ENCODE data around the gene PTPRN2. TPM values are rescaled to one million over a fixed set of nuclear protein-coding genes. Genes with fewer than 3 reads are reported as not detected.

Gene PTPRN2
- total RNA-seq, 1 experiment from 2014 or later = 2.1 TPM

- Histone ChIP-seq H2AFZ (ENCODE audit: low read depth, low read length, poor library complexity, severe bottlenecking) (no peak overlapping the region), H3K4me1 (ENCODE audit: control insufficient read depth in 1 of 2, insufficient read depth in 2 of 2, low read length in 2 of 2) (no peaks in the 10 kb centered on the region), H3K27ac (ENCODE audit: low read depth, low read length) (no peak overlapping the region), H3K9me2 (ENCODE audit: insufficient read depth) (no peaks in the 10 kb centered on the region), H3K27me3 (ENCODE audit: insufficient read depth, low read length) (no peaks in the 10 kb centered on the region), H4K20me1 (ENCODE audit: insufficient read depth) (no peaks in the 10 kb centered on the region), H3K36me3 (ENCODE audit: control insufficient read depth in 1 of 2, insufficient read depth in 2 of 2, low read length in 2 of 2) (no peaks in the 10 kb centered on the region), H3K4me2 (ENCODE audit: low read length) (no peak overlapping the region), H3K9me3 (ENCODE audit: control insufficient read depth in 1 of 2, insufficient read depth in 1 of 2, low read depth in 1 of 2, low read length in 2 of 2) (no peaks in the 10 kb centered on the region), H3K4me3 (replicated peaks in 1 of 2; ENCODE audit: low read depth in 1 of 2, low read length in 2 of 2) (no peak overlapping the region), H3K79me2 (ENCODE audit: insufficient read depth, low read length) (no peaks in the 10 kb centered on the region), H3K9ac (ENCODE audit: low read length) (no peak overlapping the region)
- RAD21 ChIA-PET (ENCODE audit: low non-redundant PET in 1 of 2, low total read pairs in 2 of 2, uncharacterized antibody in 2 of 2, unreplicated experiment in 2 of 2) = no interaction called here
- CTCF ChIA-PET = no interaction called here
- BruUV-seq (replicated peaks) = no TSS peak
- no peak for TF ChIP-seq CBX3 (IDR thresholded peaks at IDR 0.05; ENCODE audit: low read depth)
- TF ChIP-seq FOSL1 (IDR thresholded peaks at IDR 0.05; ENCODE audit: low read depth) = no peak
- TF ChIP-seq POLR2AphosphoS5 (IDR thresholded peaks at IDR 0.05; ENCODE audit: low read depth, low read length) = no peak
- TF ChIP-seq JUND (IDR thresholded peaks at IDR 0.05) = no peak
- TF ChIP-seq EZH2 (IDR thresholded peaks at IDR 0.05) = no peak
- TF ChIP-seq, protein P1, sequence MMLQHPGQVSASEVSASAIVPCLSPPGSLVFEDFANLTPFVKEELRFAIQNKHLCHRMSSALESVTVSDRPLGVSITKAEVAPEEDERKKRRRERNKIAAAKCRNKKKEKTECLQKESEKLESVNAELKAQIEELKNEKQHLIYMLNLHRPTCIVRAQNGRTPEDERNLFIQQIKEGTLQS (IDR thresholded peaks at IDR 0.05) = no peak
- no peak for TF ChIP-seq YY1 (IDR thresholded peaks at IDR 0.05; ENCODE audit: extremely low read depth, insufficient replicate concordance, low read depth, low read length)
- TF ChIP-seq RAD21 (IDR thresholded peaks at IDR 0.05; ENCODE audit: low read depth) = no peak
- no peak for TF ChIP-seq EGR1 (IDR thresholded peaks at IDR 0.05; ENCODE audit: low read depth)
- no peak for TF ChIP-seq ELF1 (IDR thresholded peaks at IDR 0.05; ENCODE audit: borderline replicate concordance, low read depth)
- no peak for TF ChIP-seq SIN3A (IDR thresholded peaks at IDR 0.05; ENCODE audit: low read depth)
- no peak for TF ChIP-seq EZH2phosphoT487 (IDR thresholded peaks at IDR 0.05; ENCODE audit: borderline replicate concordance)
- TF ChIP-seq CEBPB (IDR thresholded peaks at IDR 0.05; ENCODE audit: low read depth) = no peak
- TF ChIP-seq SP1 (IDR thresholded peaks at IDR 0.05; ENCODE audit: low read depth) = no peak
- TF ChIP-seq POLR2A (IDR thresholded peaks at IDR 0.05; ENCODE audit: borderline replicate concordance, extremely low read depth, insufficient read depth, insufficient read length) = no peak
- TF ChIP-seq TCF7L2 (IDR thresholded peaks at IDR 0.05; ENCODE audit: borderline replicate concordance, extremely low read depth, insufficient read depth, insufficient read length) = no peak
- TF ChIP-seq, protein P2, sequence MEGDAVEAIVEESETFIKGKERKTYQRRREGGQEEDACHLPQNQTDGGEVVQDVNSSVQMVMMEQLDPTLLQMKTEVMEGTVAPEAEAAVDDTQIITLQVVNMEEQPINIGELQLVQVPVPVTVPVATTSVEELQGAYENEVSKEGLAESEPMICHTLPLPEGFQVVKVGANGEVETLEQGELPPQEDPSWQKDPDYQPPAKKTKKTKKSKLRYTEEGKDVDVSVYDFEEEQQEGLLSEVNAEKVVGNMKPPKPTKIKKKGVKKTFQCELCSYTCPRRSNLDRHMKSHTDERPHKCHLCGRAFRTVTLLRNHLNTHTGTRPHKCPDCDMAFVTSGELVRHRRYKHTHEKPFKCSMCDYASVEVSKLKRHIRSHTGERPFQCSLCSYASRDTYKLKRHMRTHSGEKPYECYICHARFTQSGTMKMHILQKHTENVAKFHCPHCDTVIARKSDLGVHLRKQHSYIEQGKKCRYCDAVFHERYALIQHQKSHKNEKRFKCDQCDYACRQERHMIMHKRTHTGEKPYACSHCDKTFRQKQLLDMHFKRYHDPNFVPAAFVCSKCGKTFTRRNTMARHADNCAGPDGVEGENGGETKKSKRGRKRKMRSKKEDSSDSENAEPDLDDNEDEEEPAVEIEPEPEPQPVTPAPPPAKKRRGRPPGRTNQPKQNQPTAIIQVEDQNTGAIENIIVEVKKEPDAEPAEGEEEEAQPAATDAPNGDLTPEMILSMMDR (IDR thresholded peaks at IDR 0.05 in 2 of 3, conservative IDR thresholded peaks at IDR 0.05 in 1 of 3; ENCODE audit: borderline replicate concordance in 1 of 3, insufficient read depth in 1 of 3, low read depth in 2 of 3, low read length in 2 of 3) = no peak
- no peak for TF ChIP-seq ZFX (IDR thresholded peaks at IDR 0.05)
- TF ChIP-seq ZBTB33 (IDR thresholded peaks at IDR 0.05; ENCODE audit: extremely low read depth, insufficient replicate concordance, low read length) = no peak
- TF ChIP-seq MAX (IDR thresholded peaks at IDR 0.05) = no peak
- POLR2A ChIA-PET = no interaction called here
- ATAC-seq = no peak
- intact Hi-C loops (cut with micrococcal nuclease) = no loop called here
- DNase-seq (ENCODE audit: low read depth, low spot score) = no peak
Observed at GRCh38 chr7:157499835-157500153, 1087.8 kb downstream of the PTPRN2 start.
